Activated CD4-positive, alpha-beta memory T cell treated with anti-CD3 and anti-CD28 coated beads, Interleukin-2, amount 10 ng/mL, durations not matched to agents 7 days and 5 days (primary cell): Measurements from ENCODE around the gene ANKRD36. TPM values are rescaled to one million over a fixed set of nuclear protein-coding genes. Genes with fewer than 3 reads are reported as not detected.
"Not testable (repeated sequence)": the region's sequence is repeated elsewhere in the genome, so short reads cannot be mapped to it uniquely, and the experiment has no call there.

Experiments used
- CTCF ChIA-PET: fragments of 350-600 bp; sonication (Branson Sonifier 250); formaldehyde crosslinking; loops from one replicate; lab custom pipeline; 2021; ENCODE audit warnings: antibody characterized with exemption, inconsistent platforms; lab: Charles Lee
- POLR2A ChIA-PET: fragments of 350-600 bp; sonication (Branson Sonifier 250); formaldehyde crosslinking; loops from one replicate; lab custom pipeline; 2021; ENCODE audit warnings: antibody characterized with exemption; lab: Charles Lee
- DNase-seq: peaks from one replicate; pipeline ENCODE4 v3.0.0-alpha.2; 2020
- H3K27ac Mint-ChIP-seq: one replicate; pipeline ENCODE4 v1.8.0; 2021; ENCODE audit warnings: mild to moderate bottlenecking, mixed read lengths
- H3K27me3 Mint-ChIP-seq: one replicate; pipeline ENCODE4 v1.8.0; 2021; ENCODE audit warnings: mixed read lengths
- H3K36me3 Mint-ChIP-seq: one replicate; pipeline ENCODE4 v1.8.0; 2021; ENCODE audit warnings: low read depth, mixed read lengths
- H3K4me1 Mint-ChIP-seq: one replicate; pipeline ENCODE4 v1.8.0; 2021; ENCODE audit warnings: mixed read lengths
- H3K4me3 Mint-ChIP-seq: one replicate; pipeline ENCODE4 v1.8.0; 2021; ENCODE audit warnings: mild to moderate bottlenecking, mixed read lengths
- H3K9me3 Mint-ChIP-seq: one replicate; pipeline ENCODE4 v1.8.0; 2021; ENCODE audit warnings: mixed read lengths
- total RNA-seq, 2 experiments: library from RNA; stranded (reverse); gene quantifications; one replicate each; pipeline ENCODE4 v1.2.3, GENCODE V29; 2021

Gene ANKRD36
- total RNA-seq, 2 experiments from 2014 or later = 45.1 to 51.1 TPM

- CTCF ChIA-PET, POLR2A ChIA-PET, H3K27ac Mint-ChIP-seq, H3K27me3 Mint-ChIP-seq, H3K4me1 Mint-ChIP-seq, DNase-seq, H3K4me3 Mint-ChIP-seq: not testable (repeated sequence)
- peaks cover 16% of the 10 kb centered on the region for H3K9me3 Mint-ChIP-seq
- peaks cover 55% of the 10 kb centered on the region for H3K36me3 Mint-ChIP-seq
These were observed 55.6 kb downstream of the ANKRD36 start for GRCh38 chr2:97168583-97168982.

- peaks cover 29% of the 10 kb centered on the region for H3K36me3 Mint-ChIP-seq
These were observed 67.4 kb downstream of the ANKRD36 start for GRCh38 chr2:97180391-97180790.

GRCh38 chr2:97195349-97195748, 82.4 kb downstream of the ANKRD36 start:
- CTCF ChIA-PET, H3K27ac Mint-ChIP-seq, H3K4me3 Mint-ChIP-seq, DNase-seq, H3K4me1 Mint-ChIP-seq, H3K27me3 Mint-ChIP-seq, POLR2A ChIA-PET, H3K9me3 Mint-ChIP-seq: not testable (repeated sequence)
- peaks cover 61% of the 10 kb centered on the region for H3K36me3 Mint-ChIP-seq

More at GRCh38 chr2:97180391-97180790, 67.4 kb downstream of the ANKRD36 start:
- H3K9me3 Mint-ChIP-seq, H3K27ac Mint-ChIP-seq, H3K27me3 Mint-ChIP-seq, DNase-seq, H3K4me3 Mint-ChIP-seq, POLR2A ChIA-PET, H3K4me1 Mint-ChIP-seq, CTCF ChIA-PET: not testable (repeated sequence)

GRCh38 chr2:97197251-97197650, 84.3 kb downstream of the ANKRD36 start:
- H3K27me3 Mint-ChIP-seq, H3K4me3 Mint-ChIP-seq, DNase-seq, POLR2A ChIA-PET, CTCF ChIA-PET, H3K9me3 Mint-ChIP-seq, H3K4me1 Mint-ChIP-seq, H3K27ac Mint-ChIP-seq: not testable (repeated sequence)
- H3K36me3 Mint-ChIP-seq = peaks cover 50% of the 10 kb centered on the region

- H3K27ac Mint-ChIP-seq, POLR2A ChIA-PET, H3K27me3 Mint-ChIP-seq, H3K9me3 Mint-ChIP-seq, DNase-seq, H3K4me1 Mint-ChIP-seq, CTCF ChIA-PET, H3K4me3 Mint-ChIP-seq: not testable (repeated sequence)
- peaks cover 35% of the 10 kb centered on the region for H3K36me3 Mint-ChIP-seq
These were observed 87.9 kb downstream of the ANKRD36 start for GRCh38 chr2:97200887-97201286.

GRCh38 chr2:97202643-97203250, 89.8 kb downstream of the ANKRD36 start:
- H3K27ac Mint-ChIP-seq, POLR2A ChIA-PET, H3K4me1 Mint-ChIP-seq, DNase-seq, H3K4me3 Mint-ChIP-seq, H3K9me3 Mint-ChIP-seq, H3K27me3 Mint-ChIP-seq, CTCF ChIA-PET: not testable (repeated sequence)
- peaks cover 27% of the 10 kb centered on the region for H3K36me3 Mint-ChIP-seq

GRCh38 chr2:97210325-97210724, 97.4 kb downstream of the ANKRD36 start:
- no peaks in the 10 kb centered on the region for H3K27me3 Mint-ChIP-seq
- CTCF ChIA-PET = no interaction called here
- H3K4me3 Mint-ChIP-seq = no peak overlapping the region
- H3K27ac Mint-ChIP-seq = no peak overlapping the region
- H3K4me1 Mint-ChIP-seq = no peaks in the 10 kb centered on the region
- no peak for DNase-seq
- peaks cover 47% of the 10 kb centered on the region for H3K36me3 Mint-ChIP-seq
- H3K9me3 Mint-ChIP-seq = no peaks in the 10 kb centered on the region
- POLR2A ChIA-PET = no interaction called here

GRCh38 chr2:97215025-97215424, 102.1 kb downstream of the ANKRD36 start:
- H3K27me3 Mint-ChIP-seq, H3K4me3 Mint-ChIP-seq, H3K4me1 Mint-ChIP-seq, DNase-seq, H3K9me3 Mint-ChIP-seq, H3K27ac Mint-ChIP-seq, POLR2A ChIA-PET, CTCF ChIA-PET: not testable (repeated sequence)
- H3K36me3 Mint-ChIP-seq = peaks cover 38% of the 10 kb centered on the region

- peaks cover 53% of the 10 kb centered on the region for H3K36me3 Mint-ChIP-seq
- not testable (repeated sequence) for H3K9me3 Mint-ChIP-seq, DNase-seq
These were observed 118.1 kb downstream of the ANKRD36 start for GRCh38 chr2:97230848-97231585.

GRCh38 chr2:97232981-97233380, 120.0 kb downstream of the ANKRD36 start:
- H3K4me3 Mint-ChIP-seq, H3K9me3 Mint-ChIP-seq, POLR2A ChIA-PET, H3K4me1 Mint-ChIP-seq, CTCF ChIA-PET, H3K27me3 Mint-ChIP-seq, H3K27ac Mint-ChIP-seq, DNase-seq: not testable (repeated sequence)
- peaks cover 35% of the 10 kb centered on the region for H3K36me3 Mint-ChIP-seq

More at GRCh38 chr2:97230848-97231585, 118.1 kb downstream of the ANKRD36 start:
- H3K27me3 Mint-ChIP-seq, H3K4me1 Mint-ChIP-seq, H3K4me3 Mint-ChIP-seq, H3K27ac Mint-ChIP-seq, CTCF ChIA-PET, POLR2A ChIA-PET: not testable (repeated sequence)

- H3K4me3 Mint-ChIP-seq, CTCF ChIA-PET, H3K27ac Mint-ChIP-seq, H3K27me3 Mint-ChIP-seq, H3K9me3 Mint-ChIP-seq, POLR2A ChIA-PET, H3K4me1 Mint-ChIP-seq, DNase-seq: not testable (repeated sequence)
- peaks cover 29% of the 10 kb centered on the region for H3K36me3 Mint-ChIP-seq
These were observed 120.8 kb downstream of the ANKRD36 start for GRCh38 chr2:97233660-97234295.

GRCh38 chr2:97261192-97261591, 148.2 kb downstream of the ANKRD36 start:
- H3K27ac Mint-ChIP-seq, H3K4me3 Mint-ChIP-seq, POLR2A ChIA-PET, H3K4me1 Mint-ChIP-seq, H3K9me3 Mint-ChIP-seq, CTCF ChIA-PET, H3K36me3 Mint-ChIP-seq, H3K27me3 Mint-ChIP-seq, DNase-seq: not testable (repeated sequence)

GRCh38 chr2:97266449-97266848, 153.5 kb downstream of the ANKRD36 start:
- H3K9me3 Mint-ChIP-seq, H3K4me3 Mint-ChIP-seq, H3K27me3 Mint-ChIP-seq, H3K4me1 Mint-ChIP-seq, DNase-seq, POLR2A ChIA-PET, CTCF ChIA-PET, H3K27ac Mint-ChIP-seq: not testable (repeated sequence)
- peaks cover 12% of the 10 kb centered on the region for H3K36me3 Mint-ChIP-seq
